NCI-H345 (cell line): ENCODE measurements around the gene UBR1.
"Not testable (repeated sequence)": the region's sequence is repeated elsewhere in the genome, so short reads cannot be mapped to it uniquely, and the experiment has no call there.

Source experiments
- DNase-seq: peaks from one replicate; lab custom pipeline; 2025; lab: John Stamatoyannopoulos, UW

UBR1 gene

DNA sequence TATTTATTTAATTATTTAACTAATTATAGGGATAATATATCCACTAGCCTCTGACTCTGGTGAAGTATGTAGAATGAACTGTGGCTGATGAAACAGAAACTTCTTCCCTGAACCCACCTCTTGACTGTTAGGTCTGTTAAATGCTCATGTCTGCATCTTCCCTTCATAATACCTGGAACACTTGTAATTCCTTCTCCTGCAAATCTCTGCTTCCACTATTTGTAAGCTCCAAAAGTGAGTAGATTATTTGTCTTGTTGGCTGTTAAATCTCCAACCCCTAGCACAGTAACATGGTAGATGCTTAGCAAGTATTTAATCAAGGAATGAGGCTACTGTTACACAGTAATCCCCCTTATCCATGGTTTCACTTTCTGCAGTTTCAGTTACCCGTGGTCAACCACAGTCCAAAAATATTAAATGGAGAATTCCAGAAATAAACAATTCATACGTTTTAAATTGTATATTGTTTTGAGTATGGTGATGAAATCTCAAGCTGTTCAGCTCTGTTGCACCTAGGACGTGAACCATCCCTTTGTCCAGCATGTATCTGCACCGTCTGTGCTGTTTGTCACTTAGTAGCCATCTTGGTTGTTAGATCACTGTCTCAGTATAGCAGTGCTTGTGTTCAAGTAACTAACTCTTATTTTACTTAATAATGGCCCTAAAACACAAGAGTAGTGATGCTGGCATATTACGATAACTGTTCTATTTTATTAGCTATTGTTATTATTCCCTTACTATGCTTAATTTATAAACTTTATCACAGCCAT lies 190.9 kb downstream of the UBR1 start:
- DNase-seq = no peak

DNA sequence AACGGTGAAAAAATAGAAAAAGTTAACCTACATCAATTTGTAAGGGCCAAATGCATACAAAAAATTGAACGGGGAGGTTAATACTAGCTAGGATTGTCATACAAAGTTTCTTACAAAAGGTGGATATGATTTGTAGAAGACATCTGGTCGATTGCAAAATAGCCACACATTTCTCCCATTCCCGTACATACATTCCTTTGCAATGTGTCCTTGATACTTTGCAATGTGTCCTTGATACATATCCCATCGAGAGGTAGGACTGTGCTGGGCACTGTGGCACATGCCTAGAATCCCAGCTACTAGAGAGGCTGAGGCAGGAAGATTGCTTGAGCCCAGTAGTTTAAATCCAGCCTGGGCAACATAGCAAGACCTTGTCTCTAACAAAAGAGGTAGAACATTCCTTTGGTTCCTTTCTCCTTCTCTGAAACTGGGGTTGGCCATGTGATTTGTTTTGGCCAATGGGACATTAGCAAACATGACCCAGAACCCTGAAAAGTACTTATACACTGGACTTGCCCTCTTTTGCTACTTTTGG lies 194.7 kb downstream of the UBR1 start:
- no peak for DNase-seq

DNA sequence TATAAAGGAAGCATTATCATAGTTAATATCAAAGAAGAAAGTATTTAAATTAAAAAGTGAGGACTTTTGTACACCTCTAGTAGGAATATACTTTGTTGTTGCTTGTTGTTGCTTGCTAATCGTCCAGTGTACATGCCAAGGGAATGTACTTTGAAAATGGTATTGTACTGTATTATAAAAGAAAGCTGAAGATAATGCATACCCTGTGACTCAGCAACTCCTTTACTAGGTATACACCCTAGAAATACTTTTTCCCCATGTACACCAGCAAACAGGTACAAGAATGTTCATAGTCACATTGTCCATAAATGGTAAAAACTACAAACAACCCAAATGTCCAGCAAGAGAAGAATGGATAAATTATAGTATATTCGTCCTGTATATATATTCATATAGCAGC lies 197.3 kb downstream of the UBR1 start:
- no peak for DNase-seq

DNA sequence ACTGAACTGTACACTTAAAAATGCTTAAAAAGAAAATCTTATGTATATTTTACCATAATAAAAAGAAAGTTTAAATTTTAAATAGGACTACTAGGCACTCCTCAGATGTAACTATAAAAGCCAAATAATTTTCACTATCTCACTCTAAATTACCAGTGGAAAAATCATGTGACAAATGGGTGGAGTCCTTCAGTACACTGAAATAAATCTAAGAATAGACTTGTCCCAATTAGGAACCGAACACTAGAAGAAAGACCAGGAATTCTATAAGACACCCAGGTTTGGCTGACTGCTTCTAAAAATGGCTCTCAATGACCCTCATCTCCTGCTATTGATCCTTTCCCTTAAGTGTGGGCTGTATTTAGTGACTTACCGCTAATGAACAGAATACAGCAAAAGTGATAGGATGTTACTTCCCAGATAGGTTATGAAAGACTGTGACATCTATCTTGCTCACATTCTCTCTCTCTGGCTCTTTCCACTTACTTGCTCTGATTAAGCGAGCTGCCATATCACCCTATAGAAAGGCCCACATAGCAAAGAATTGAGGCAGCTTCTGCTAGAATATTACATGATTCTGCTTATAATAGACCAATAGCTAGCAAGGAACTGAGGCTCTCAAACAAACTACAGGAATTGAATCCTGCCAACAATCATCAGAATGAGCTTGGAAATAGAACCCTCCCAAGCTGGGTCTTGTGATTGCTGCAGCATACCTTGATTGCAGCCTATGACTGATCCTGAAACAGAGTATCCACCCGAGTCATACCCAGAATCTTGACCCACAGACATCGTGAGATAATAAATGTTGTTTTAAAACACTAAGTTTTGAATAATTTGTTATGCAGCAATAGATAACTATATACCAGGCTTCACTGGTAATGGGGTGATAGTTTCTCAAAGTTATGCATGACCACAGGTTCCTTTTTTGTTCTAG lies 202.2 kb downstream of the UBR1 start:
- no peak for DNase-seq

DNA sequence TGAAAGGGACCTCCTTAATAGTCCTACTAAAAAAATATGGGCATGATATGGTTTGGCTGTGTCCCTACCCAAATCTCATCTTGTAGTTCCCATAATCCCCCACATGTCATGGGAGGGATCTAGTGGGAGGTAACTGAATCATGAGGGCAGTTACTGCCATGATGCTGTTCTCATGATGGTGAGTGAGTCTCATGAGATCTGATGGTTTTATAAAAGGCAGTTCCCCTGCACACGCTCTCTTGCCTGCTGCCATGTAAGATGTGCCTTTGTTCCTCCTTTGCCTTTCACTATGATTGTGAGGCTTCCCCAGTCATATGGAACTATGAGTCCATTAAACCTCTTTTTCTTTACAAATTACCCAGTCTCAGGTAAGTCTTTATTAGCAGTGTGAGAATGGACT lies 211.9 kb downstream of the UBR1 start:
- DNase-seq = not testable (repeated sequence)
